ENCODE results near the gene RASA4B.
"Not testable (repeated sequence)": the region's sequence is repeated elsewhere in the genome, so short reads cannot be mapped to it uniquely, and the experiment has no call there.

- TF ChIP-seq CTCF, POLR2A (IDR thresholded peaks at IDR 0.05): not testable (repeated sequence)
Observed at GRCh38 chr7:102543596-102543995, 26.0 kb upstream of the RASA4B start, which contains the start of gene UPK3BL2.

Data from stomach (tissue), 4 donors.